ENCODE data around the gene ZNF831.

DNA sequence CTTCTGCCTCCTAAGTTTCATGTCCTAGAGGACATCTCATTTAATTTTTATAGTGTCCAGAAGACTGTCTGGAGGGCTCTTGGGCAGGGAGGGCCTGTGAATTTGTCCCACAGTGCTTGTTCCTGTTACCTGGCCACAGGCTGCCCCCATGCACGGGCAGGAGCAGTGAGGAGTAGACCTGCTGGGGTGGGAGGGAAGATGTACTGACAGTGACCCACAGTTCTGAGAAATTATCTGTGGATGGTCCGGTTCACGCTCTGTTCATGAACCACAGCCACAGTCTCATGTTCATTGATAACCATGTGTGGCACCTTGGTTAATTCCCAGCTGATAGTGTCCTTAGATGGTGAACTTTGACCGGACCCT, 18.8 kb upstream of the ZNF831 start:
- no peak for TF ChIP-seq GABPA (IDR thresholded peaks at IDR 0.05; ENCODE audit: low read depth)
- no peak for TF ChIP-seq POLR2AphosphoS5 (IDR thresholded peaks at IDR 0.05; ENCODE audit: low read depth)
- TF ChIP-seq SPI1 (IDR thresholded peaks at IDR 0.05; ENCODE audit: borderline replicate concordance, low read depth) = no peak

Data from HL-60 (cell line).